Activated CD8-positive, alpha-beta memory T cell treated with anti-CD3 and anti-CD28 coated beads for 36 hours (primary cell): ENCODE results near the gene HMGN1. TPM values are rescaled to one million over a fixed set of nuclear protein-coding genes. Genes with fewer than 3 reads are reported as not detected.
"Not testable (repeated sequence)": the region's sequence is repeated elsewhere in the genome, so short reads cannot be mapped to it uniquely, and the experiment has no call there.

Experiments used
- CTCF ChIA-PET: fragments of 350-600 bp; sonication (Branson Sonifier 250); formaldehyde crosslinking; loops from one replicate; lab custom pipeline; 2021; ENCODE audit warnings: antibody characterized with exemption; lab: Charles Lee
- POLR2A ChIA-PET: fragments of 350-600 bp; sonication (Branson Sonifier 250); formaldehyde crosslinking; loops from one replicate; lab custom pipeline; 2021; ENCODE audit warnings: antibody characterized with exemption; lab: Charles Lee
- total RNA-seq, 2 experiments: library from RNA; stranded (reverse); gene quantifications; one replicate each; pipeline ENCODE4 v1.2.3, GENCODE V29; 2021

Gene HMGN1
- total RNA-seq, 2 experiments from 2014 or later, result 408 to 412 TPM

DNA sequence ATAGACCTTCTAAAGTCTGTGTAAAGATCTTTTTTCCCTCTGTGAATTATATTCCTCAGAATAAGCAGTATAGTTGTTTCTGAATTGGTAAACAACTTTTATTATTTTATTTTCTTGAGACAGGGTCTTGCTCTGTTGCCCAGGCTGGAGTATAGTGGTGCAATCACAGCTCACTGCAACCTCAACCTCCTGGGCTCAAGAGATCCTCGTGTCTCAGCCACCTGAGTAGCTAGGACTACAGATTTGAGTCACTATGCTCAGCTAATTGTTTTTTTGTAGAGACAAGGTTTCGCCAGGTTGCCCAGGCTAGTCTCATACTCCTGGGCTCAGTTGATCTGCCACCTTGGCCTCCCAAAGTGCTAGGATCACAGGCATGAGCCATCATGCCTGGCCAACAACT, 26.6 kb upstream of the HMGN1 start:
- ChIA-PET POLR2A (no interaction called here), CTCF (interaction anchor here (0.6 to 0.7 kb wide), 3 partner anchors 37 to 1636 kb away, joined by 3 to 5 read pairs (median 3); no protein-coding TSS in a partner anchor)

DNA sequence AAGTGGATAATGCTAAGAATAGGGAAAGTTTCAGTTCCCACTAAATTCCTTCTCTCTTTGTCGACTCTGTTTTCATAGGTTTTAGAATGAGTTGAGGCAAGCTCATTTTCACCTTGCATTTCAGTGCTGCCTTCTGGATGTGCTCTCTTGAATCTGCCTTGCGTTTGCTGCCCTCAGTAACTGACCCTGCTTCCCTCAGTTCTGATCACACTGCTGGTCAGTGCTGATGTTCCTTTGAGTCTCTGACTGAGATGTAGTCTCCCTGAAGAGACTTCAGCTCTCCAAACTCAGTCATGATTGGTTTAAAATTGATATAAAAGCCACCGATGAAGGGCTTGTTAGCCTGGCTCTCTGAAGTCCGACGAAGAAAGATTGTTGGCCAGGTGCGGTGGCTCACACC, 25.2 kb upstream of the HMGN1 start:
- ChIA-PET CTCF (interaction anchor here (1.1 to 1.6 kb wide), 3 partner anchors 13 to 67 kb away, joined by 3 to 4 read pairs (median 3); no protein-coding TSS in a partner anchor), POLR2A (no interaction called here)

DNA sequence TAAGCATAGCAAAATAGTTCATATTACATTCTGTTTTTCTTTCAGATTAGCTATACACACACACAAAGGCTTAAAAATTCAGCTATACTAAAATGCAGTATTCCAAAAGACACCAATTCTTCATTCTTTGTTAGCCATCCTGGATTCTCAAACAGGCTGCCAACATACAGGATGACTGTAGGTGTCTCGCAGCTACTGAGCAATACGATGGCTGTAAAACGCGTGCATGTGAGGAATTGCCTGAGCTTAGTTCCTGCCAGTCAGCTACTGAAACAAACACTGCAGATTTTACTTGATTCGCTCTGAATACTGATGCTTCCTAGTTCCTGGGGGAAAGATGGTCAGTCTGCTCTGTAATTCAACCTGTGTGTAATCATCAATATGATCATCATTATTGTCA, 24.7 kb upstream of the HMGN1 start:
- ChIA-PET POLR2A (no interaction called here), CTCF (interaction anchor here (1.1 to 1.6 kb wide), 3 partner anchors 14 to 68 kb away, joined by 3 to 4 read pairs (median 3); no protein-coding TSS in a partner anchor)

DNA sequence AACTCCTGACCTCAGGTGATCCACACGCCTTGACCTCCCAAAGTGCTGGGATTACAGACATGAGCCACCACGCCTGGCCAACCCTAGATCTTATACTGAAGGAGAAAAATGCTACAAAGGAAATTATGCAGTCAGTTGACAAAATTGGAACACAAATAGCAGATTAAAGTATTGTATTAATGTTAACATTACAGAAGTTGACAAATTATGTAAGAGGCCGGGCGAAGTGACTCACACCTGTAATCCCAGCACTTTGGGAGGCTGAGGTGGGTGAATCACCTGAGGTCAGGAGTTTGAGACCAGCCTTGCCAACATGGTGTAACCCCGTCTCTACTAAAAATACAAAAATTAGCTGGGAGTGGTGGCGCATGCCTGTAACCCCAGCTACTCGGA, 21.0 kb upstream of the HMGN1 start:
- POLR2A ChIA-PET, result interaction anchor here (0.7 kb wide), 1 partner anchor 345 kb away, joined by 3 read pairs; no protein-coding TSS in a partner anchor

DNA sequence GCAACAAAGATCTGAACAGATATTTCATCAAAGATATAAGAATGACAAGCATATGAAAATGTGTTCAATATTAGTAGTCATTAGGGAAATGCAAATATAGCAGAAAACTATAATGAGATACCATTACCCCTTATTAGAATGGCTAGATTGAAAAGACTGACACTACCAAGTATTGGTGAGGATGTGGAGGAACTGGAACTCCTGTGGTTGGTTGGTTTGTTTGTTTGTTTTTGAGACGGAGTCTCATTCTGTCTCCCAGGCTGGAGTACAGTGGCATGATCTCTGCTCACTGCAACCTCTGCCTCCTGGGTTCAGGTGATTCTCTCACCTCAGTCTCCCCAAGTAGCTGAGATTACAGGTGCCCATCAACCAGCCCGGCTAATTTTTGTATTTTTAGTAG, 18.9 kb upstream of the HMGN1 start:
- ChIA-PET CTCF (no interaction called here), POLR2A (no interaction called here)

More for the DNA sequence above, 21.0 kb upstream of the HMGN1 start:
- CTCF ChIA-PET, result not testable (repeated sequence)

DNA sequence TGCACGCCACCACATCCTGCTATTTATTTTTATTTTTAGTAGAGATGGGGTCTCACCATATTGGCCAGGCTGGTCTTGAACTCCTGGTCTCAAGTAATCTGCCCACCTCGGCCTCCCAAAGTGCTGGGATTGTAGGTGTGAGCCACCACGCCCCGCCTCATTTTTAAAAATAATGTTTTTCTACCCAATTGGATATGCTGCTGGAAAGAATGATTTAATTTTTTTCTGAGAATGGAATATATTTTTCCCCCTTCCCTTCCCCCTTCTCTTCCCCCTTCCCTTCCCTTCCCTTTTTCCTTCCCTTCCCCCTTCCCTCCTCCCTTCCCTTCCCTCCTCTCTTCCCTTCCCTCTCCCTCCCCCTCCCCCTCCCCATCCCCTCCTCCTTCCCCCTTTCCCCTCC, 17.7 kb upstream of the HMGN1 start:
- ChIA-PET CTCF (no interaction called here), POLR2A (no interaction called here)

DNA sequence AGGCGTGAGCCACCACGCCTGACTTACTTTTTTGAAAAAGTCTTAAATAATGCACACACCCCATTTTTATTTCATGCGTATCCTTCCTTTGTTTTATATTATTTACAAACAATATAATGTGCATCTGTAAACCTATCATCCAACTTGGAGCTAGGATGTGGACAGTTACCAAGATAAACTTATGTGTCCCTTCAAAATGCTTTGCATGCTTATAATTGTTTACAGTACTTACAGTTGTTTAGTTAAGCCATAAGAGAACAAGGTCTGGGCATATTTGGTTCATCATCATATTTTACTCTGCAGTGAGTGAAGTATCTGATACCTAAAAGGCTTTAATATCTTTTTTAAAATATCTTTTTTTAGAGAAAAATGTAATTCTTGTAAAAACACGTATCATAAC, 16.1 kb upstream of the HMGN1 start:
- POLR2A ChIA-PET, result no interaction called here
- CTCF ChIA-PET, result no interaction called here

DNA sequence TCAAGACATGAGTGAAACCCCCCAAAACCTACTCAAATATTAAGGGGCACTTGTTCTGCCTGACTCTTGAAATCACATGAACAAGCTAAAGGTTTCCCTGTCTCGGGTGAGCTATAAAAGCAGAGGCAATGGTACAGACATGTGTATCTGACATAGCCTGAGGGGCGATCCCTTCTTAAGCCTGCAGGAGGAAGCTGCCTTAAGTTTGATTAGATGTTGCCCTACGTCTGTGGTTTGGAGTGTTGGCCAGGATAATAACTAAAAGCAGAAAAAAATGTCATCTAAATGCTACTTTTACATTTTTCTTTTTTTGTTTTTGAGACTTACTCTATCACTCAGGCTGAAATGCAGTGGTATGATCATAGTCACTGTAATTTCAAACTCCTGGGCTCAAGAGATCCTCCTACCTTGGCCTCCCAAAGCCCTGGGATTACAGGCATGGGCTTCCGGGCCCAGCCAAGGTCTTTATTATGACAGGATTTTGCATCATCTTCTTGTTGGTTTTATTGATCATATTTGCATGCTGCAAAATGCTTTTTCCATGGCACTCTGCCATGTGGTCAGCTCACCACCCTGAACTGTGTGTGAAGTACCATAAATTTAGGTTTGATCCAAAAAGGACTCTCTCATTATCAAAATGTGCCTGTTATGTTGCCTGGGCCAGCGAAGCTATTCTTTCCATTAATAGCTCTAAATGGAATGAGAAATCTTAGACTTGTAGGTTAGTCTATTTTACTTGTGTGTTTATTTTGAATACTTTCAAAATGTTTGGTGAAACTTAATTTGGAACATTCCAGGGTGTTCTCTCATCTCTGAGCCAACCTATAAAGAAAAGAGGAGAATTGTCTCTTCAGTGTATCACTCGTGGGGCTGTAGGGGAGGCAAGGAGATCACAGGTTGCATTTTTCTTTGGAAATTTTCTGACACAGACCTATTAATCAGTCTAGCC, 15.0 kb upstream of the HMGN1 start:
- ChIA-PET CTCF (no interaction called here), POLR2A (no interaction called here)

DNA sequence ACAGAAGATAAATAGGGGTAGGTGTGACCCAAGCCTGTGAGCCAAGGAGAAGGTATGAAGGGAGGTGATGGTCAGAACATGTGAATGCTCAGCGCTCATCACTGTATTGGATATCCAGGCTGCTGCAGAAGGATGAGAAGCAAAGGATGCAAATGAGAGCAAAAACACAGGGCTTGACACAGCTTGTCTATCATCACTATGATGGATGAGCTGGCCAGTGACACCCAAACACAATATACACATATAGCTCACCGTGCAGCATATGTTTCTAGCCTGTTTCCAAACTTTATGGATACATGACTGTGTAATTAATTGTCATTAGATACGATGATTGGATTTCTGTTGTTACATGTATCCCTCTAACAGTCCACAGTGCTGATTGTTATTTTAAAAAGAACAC, 13.8 kb upstream of the HMGN1 start:
- ChIA-PET CTCF (interaction anchor here (0.6 kb wide), 1 partner anchor 617 kb away, joined by 3 read pairs; no protein-coding TSS in a partner anchor), POLR2A (no interaction called here)

DNA sequence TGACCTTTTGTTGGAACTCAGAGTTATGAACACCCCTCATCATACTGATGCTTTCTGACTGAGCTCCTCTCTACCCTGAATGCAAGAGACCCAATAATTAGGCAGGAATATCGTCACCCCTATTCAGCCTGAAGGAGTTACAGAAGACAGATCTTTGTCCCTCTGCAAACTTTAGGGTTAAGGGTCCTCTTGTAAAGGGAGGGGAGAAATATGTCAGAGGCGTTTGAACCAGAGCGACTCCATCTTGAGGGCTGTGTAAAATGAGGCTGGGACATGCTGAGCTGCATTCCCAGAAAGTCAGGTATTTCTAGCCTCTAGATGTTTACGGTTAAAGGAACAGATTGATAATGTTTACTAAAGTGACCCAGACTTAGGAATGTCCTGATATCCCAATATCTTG, 10.5 kb upstream of the HMGN1 start:
- CTCF ChIA-PET, result no interaction called here
- POLR2A ChIA-PET, result no interaction called here

DNA sequence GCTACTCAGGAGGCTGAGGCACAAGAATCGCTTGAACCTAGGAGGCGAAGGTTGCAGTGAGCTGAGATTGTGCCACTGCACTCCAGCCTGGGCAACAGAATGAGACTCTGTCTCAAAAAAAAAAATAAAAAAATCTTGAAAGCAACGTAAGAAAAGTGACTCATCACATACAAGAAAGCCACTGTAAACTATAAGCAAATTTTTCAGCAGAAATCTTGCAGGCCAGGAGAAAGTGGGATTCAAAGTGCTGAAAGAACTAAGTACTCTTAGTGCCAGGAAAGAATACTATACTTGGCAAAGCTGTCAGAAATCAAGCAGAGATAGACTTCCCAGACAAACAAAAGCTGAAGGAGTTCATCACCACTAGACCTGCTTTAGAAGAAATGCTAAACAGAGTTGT, 4.4 kb upstream of the HMGN1 start:
- ChIA-PET POLR2A (no interaction called here), CTCF (no interaction called here)

DNA sequence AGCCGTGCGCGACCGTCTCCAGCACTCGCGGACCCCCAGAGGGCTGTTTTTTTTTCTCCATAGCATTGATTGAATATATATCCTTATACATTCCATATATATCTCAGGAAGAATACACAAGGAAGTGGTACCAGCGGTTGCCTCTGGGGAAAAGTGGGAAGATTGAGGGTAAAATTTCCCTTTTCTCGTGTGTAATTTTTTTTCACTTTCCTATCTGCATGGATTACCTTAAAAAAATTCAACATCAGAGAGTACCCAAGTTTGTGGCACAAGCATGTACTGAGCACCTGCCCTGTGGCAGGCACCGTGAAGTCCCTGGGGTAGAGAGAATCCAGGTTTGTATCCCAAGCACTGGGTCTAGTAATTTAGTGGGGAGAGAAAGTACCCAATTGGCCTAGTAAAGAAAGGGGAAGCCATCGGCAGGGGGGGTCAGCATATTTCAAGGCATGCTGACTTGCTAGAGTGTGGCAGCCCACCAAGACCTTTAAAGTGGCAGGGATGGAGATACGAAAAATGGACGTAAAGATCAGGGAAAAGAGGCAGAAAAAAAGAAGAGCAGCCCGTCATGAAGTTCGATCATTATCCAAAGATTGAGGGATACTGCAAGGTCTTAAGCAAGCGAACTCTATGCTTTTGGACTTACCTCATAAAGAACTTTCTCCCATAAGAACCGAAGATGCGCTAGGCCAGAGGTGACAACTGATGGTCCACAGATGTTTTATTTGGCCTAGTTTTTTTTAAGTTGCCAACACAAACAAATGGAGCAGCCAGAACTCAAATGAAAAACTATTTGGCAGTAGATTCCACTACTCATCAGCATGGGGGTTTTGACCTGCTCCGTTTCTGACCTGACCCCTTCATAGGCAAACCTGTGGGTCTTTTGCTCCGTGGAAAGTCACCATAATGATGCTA, 1.5 kb upstream of the HMGN1 start:
- CTCF ChIA-PET, result interaction anchor here (0.7 to 1.0 kb wide), 3 partner anchors 23 to 86 kb away, joined by 3 to 4 read pairs (median 4); no protein-coding TSS in a partner anchor
- POLR2A ChIA-PET, result interaction anchor here (0.7 to 3.8 kb wide), 2 partner anchors 36 to 583 kb away, joined by 3 to 43 read pairs; partner anchors contain the start of gene BRWD1

DNA sequence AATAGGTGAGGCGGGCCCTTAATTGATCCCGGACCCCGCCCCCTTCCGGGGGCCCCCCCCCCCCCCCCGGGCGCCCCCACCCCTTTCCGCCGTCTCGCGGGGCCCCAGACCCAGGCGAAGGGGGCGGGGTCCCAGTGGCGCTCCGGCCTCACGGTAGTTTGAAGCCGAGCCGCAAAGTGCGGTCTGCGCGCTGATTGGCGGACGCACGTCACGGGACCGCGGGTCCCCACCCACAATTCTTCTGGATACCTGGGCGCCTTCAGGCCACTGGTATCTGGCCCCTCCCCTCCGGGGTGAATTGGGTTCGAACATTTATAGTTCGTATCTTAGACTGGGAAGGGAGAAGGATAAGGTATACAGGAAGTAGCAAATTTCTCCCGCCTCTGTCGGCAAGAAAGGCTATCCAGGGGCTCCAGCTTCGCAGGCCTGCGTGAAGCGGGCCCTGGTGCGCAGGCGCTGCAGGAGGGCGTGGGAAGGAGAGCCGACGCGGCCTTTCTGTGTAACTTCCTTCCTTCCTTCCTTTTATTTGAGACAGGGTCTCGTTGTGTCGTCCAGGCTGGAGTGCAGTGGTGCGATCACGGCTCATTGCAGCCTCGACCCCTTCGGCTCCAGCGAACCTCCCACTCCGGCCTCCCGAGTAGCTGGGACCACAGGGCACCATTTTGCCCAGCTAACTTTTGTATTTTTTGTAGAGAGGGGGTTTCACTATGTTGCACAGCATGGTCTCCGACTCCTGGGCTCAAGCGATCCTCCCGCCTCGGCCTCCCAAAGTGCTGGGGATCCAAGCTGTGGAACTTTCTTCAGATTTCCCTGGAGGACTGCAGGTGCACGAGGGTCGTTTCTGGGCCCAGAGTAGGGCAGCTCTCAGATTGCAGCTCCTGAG, 564 bp upstream of the HMGN1 start:
- CTCF ChIA-PET, result interaction anchor here (0.7 to 1.0 kb wide), 3 partner anchors 24 to 85 kb away, joined by 3 to 4 read pairs (median 4); no protein-coding TSS in a partner anchor
- POLR2A ChIA-PET, result interaction anchor here (0.7 to 3.8 kb wide), 3 partner anchors 35 to 582 kb away, joined by 3 to 43 read pairs (median 12); partner anchors contain the start of genes BRWD1 and PSMG1

DNA sequence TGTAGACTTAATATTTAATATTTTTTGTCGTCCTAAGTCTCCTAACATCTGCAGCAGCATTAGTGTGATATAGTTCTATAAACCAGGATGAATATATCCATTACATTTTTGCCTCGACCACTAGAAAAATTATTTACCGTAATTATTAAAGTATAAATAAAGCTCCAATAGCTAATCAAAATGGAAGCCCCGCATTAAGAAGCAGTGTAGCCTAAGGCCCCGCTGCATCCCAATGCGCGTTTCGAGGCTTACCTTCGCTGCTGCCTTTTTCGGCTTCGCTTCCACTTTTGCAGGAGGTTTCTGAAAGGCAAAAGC, 891 bp downstream of the HMGN1 start:
- ChIA-PET POLR2A (interaction anchor here (0.6 to 3.8 kb wide), 6 partner anchors 22 to 165 kb away, joined by 3 to 43 read pairs (median 5); partner anchors contain the start of genes BRWD1 and PSMG1), CTCF (interaction anchor here (1.2 to 1.9 kb wide), 2 partner anchors 11 to 33 kb away, joined by 3 to 5 read pairs; no protein-coding TSS in a partner anchor)

DNA sequence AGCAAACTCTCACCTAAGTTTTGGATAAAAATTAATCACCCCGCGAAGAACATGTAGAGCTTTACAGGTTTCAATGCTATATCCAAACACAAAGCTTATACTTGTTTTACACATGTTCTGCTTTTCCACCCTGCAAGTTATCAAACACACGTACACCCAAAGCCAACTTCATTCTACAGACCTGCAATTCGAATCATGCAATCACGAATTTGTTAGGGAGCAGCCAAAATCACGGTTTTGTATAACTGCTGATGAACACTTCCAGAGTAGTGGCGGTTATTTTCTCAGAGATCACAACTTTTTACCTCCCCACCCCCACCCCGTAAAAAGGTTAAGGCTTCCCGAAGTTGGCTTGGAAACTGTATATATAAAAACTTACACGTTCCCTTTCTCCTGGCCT, 1.4 kb downstream of the HMGN1 start:
- POLR2A ChIA-PET, result interaction anchor here (0.6 to 3.8 kb wide), 6 partner anchors 21 to 164 kb away, joined by 3 to 43 read pairs (median 5); partner anchors contain the start of genes BRWD1 and PSMG1
- CTCF ChIA-PET, result interaction anchor here (1.1 to 1.9 kb wide), 2 partner anchors 10 to 40 kb away, joined by 4 to 5 read pairs; no protein-coding TSS in a partner anchor

DNA sequence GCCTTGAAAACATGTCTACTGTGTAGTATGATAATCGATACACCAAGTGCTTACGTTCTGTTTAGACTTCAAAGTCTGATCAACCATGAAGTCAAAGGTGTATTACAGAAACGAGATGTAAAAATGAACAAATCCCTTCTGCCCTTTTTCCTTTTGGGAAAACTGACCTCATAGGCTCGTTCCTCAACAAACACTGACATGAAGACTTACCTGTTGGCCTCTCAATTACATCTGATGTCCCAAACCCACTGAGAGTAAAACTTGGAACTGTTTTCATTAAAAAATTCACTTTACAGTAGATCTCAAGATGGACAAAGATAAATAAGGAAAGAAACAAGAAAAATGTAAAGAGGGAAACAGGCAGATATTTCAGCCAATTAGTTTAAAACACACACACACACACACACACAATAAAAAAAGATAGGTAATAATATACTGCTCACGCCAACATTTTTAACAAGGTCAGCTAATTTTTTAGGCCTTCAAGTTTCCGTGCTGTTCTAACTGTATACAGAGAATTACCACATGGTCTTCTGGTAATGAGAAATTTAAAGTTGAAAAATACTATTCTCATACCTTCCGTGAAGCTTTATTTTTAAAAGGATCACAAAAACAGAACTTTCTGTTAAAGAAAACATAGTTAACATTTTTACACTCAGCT, 2.1 kb downstream of the HMGN1 start:
- CTCF ChIA-PET, result interaction anchor here (1.1 to 1.9 kb wide), 2 partner anchors 9 to 41 kb away, joined by 4 to 5 read pairs; no protein-coding TSS in a partner anchor
- POLR2A ChIA-PET, result interaction anchor here (2.4 to 3.8 kb wide), 2 partner anchors 33 to 163 kb away, joined by 12 to 43 read pairs; partner anchors contain the start of genes BRWD1 and PSMG1

DNA sequence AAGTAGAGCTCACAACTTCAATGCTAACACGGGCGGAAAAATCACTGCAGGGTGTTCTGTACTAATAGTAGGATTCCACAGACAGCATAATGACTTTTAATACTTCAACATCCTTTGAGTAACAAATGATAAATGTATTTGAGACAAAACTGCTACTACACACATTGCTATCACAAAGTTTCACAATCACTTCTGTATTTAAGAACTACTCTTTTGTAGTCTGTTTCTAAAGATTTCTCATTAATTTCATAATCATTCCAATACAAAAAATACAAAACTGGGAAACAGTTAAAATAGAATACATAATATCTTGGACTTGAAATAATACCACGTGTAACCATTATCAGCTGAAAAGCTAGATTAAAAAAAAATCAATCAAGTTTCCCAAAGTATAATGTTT, 2.7 kb downstream of the HMGN1 start:
- CTCF ChIA-PET, result no interaction called here
- POLR2A ChIA-PET, result interaction anchor here (0.6 kb wide), 1 partner anchor 15 kb away, joined by 4 read pairs; no protein-coding TSS in a partner anchor
